HG03066 (cell line): Measurements from ENCODE around the gene CCL24.
"Not testable (repeated sequence)": the region's sequence is repeated elsewhere in the genome, so short reads cannot be mapped to it uniquely, and the experiment has no call there.

ENCODE experiments used
- ATAC-seq: cut with Tn5 transposase; IDR thresholded peaks from one replicate; pipeline ENCODE4 v1.9.1; 2021; ENCODE audit warnings: low read depth; ENCODE audit not compliant: unreplicated experiment

The CCL24 gene

DNA sequence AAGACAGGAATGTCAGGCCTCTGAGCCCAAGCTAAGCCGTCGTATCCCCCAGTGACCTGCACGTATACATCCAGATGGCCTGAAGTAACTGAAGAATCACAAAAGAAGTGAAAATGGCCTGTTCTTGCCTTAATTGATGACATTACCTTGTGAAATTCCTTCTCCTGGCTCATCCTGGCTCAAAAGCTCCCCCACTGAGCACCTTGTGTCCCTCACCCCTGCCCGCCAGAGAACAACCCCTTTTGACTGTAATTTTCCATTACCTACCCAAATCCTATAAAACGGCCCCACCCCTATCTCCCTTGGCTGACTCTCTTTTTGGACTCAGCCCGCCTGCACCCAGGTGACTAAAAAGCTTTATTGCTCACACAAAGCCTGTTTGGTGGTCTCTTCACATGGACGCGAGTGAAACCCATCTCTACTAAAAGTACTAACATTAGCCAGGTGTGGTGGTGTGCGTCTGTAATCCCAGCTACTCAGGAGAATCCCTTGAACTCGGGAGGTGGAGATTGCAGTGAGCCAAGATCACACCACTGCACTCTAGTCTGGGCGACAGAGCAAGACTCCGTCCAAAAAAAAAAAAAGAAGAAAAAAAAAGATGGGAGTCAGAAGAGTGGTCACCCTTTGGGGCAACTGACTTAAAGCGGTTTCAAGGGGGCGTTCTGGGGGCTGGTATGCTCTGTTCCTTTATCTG lies 25.3 kb downstream of the CCL24 start:
- not testable (repeated sequence) for ATAC-seq

DNA sequence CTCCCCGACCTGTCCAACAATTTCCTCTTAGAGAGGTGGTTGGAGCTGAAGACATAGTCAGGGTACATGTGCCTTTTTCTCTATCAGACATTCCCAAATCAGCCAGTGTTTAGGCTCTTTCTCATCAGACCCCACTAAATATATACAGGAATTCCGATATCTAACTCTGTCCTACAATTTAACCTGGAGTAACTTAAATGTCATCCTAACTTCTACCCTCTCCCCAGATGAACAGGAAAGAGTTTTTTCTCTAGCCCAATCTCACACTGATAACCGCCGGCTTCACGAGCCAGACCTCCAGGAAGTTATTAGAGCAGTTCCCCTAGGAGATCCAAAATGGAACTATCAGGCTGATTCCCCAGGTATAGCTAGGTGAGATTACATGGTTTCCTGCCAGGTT lies 30.5 kb downstream of the CCL24 start:
- ATAC-seq: not testable (repeated sequence)

DNA sequence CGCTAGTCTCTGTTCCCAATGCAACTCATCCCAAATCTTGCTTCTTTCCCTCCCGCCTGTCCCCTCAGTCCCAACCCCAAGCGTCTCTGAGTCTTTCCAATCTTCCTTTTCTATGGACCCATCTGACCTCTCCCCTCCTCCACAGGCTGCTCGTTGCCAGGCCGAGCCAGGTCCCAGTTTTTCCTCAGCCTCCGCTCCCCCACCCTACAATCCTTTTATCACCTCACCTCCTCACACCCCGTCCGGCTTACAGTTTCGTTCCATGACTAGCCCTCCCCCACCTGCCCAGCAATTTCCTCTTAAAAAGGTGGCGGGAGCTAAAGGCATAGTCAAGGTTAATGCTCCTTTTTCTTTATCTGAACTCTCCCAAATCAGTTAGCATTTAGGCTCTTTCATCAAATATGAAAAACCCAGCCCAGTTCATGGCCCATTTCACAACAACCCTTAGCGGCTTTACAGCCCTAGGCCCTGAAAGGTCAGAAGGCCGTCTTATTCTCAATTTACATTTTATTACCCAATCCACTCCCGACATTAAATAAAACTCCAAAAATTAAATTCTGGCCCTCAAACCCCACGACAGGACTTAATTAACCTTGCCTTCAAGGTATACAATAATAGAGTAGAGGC lies 32.8 kb downstream of the CCL24 start:
- not testable (repeated sequence) for ATAC-seq

DNA sequence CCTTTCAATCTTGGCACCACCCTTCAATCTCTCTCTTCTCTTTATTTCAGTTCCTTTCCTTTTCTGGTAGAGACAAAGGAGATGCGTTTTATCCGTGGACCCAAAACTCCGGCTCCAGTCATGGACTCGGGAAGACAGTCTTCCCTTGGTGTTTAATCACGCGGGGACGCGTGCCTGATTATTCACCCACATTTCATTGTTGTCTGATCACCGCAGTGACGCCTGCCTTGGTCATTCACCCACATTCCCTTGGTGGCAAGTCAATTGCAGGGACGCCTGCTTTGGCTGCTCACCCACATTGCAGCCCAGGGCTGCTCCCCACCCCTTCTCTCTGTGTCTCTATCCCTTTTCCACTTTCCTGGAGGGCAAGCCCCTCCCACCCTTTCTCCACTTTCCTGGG lies 34.1 kb downstream of the CCL24 start:
- not testable (repeated sequence) for ATAC-seq

DNA sequence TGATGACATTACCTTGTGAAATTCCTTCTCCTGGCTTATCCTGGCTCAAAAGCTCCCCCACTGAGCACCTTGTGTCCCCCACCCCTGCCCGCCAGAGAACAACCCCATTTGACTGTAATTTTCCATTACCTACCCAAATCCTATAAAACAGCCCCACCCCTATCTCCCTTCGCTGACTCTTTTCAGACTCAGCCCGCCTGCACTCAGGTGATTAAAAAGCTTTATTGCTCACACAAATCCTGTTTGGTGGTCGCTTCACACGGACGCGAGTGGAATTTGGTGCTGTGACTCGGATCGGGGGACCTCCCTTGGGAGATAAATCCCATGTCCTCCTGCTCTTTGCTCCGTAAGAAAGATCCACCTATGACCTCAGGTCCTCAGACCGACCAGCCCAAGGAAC lies 34.6 kb downstream of the CCL24 start:
- ATAC-seq: not testable (repeated sequence)

DNA sequence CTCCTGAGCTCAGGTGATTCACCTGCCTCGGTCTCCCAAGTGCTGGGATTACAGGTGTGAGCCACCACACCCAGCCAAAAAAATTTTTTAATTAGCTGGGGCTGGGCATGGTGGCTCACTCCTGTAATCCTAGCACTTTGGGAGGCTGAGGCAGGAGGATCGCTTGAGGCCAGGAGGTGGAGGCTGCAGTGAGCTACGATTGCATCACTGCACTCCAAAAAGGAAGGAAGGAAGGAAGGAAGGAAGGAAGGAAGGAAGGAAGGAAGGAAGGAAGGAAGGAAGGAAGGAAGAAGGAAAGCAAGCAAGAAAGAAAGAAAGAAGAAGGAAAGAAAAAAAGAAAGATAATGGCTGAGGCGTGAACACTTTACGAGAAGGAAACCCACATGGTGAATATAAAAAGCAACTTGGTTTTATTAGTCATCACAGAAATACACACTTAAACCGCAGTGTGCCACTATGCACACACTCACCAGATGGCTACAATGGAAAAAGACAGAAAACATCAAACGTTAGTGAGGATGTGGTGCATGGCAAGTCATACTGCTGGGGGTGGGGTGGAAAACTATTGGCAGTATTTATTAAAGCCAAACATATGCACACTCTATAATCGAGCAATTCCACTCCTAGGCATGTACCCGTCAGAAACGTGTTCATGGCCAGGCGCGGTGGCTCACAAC lies 37.2 kb downstream of the CCL24 start:
- no peak for ATAC-seq

DNA sequence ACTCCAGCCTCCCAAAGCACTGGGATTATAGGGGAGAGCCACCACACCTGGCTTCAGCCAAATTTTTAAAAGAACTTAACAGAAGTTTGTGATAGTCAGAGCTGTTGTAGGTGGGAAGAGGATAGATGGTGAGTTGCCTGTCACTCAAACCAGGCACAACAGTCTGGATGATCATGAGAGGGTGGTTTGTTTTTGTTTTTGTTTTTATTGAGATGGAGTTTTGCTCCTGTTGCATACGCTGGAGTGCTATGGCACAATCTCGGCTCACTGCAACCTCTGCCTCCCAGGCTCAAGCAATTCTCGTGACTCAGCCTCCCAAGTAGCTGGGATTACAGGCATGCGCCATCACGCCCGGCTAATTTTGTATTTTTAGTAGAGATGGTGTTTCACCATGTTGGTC lies 39.6 kb downstream of the CCL24 start:
- not testable (repeated sequence) for ATAC-seq

DNA sequence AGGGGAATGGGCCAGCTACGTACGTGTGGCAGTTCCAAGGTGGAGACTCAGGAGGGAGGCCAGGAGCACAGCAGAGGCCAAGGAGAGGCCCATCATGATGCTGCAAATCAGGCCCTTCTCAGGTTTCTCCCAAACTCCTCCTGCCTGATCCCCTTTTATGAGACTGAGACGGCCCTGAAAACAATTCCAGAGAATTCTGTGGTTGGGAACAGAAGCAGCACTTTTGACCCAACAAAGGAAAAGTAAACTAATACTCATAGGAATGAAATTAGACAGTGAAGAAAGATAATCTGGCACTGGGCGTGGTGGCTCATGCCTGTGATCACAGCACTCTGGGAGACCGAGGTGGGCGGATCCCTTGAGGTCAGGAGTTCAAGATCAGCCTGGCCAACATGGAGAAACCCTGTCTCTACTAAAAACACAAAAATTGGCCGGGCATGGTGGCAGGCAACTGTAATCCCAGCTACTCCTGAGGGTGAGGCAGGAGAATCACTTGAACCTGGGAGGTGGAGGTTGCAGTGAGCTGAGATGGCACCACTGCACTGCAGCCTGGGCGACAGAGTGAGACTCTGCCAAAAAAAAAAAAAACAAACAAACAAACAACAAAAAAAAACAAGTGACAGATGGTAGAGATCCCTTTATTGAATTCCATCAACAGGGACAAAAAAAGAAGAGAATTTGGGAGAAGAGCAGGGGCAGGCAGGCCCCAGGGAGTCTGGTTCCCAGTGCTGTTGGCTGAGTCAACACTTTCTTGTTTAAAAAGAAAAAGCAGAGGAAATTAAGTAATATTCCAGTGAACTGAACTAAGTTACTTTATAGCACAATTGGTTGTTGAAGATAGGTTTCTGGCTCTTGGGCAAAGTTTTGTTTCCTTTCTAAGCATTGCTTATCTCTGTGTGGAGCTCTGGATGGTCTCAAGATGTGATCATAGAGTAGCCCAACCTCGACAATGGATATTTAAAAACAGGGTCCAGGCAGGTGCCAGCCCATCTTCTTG lies 41.2 kb downstream of the CCL24 start, which contains the start of gene CCL26:
Gene CCL26 (minus strand): TSS at position 131 of the 997 bp plus-strand sequence. CDS start 35 bp downstream, at position 96.
- no peak for ATAC-seq

DNA sequence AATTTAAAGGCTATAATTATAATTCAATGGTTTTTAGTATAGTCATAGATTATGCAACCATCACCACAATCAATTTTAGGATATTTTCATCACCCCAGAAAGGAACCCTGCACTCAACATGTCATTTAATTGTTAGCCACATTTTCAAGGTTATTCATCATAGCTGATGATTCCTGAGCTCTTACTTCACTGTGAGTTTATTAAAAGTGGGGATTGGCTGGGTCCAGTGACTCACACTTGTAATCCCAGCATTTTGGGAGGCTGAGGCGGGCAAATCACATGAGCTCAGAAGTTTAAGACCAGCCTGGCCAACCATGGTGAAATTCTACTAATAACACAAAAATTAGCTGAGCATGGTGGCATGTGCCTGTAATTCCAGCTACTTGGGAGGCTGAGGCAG lies 42.4 kb downstream of the CCL24 start:
- ATAC-seq: no peak

DNA sequence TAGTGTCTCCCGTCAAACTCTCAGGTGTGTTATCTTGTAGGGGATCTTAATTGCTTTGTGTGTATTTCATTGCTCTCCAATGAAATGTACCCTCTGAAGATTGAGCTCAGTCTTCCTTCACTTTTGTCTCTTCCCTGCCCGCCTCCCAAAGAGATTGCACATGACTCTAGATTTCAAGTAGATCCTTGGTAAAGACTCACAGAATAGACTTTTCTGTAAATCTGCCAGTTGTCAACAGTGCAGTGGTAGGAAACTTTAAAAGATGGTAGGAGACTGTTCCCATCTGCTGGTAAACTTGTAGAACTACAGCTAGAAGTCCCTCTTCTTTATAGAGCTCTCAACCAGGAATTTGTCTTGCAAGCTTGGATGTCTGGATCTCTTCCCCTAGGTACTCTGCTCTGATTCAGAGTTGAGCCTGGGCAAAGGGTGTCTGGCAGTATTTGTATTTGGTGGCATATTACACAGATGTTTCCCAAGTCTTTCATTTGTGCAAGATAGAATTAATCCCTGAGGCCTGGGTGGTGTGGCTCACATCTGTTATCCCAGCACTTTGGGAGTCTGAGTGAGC lies 51.2 kb downstream of the CCL24 start:
- ATAC-seq: no peak

DNA sequence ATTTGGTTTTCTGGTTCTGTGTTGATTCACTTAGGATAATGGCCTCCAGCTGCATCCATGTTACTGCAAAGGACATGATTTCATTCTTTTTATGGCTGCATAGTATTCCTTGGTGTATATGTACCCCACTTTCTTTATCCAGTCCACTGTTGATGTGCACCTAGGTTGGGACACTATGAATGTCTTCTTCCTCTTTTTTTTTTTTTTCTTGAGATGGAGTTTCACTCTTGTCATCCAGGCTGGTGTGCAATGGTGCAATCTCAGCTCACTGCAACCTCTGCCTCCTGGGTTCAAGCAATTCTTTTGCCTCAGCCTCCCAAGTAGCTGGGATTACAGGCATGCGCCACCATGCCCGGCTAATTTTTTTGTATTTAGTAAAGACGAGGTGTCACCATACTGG lies 51.8 kb downstream of the CCL24 start:
- not testable (repeated sequence) for ATAC-seq
